Endothelial cell of umbilical vein (primary cell): ENCODE data around the gene TEC.

Source experiments
- EZH2 ChIP-seq: IDR thresholded peaks from 2 replicates; pipeline ENCODE4 v1.6.1; 2012; ENCODE audit warnings: borderline replicate concordance, low read depth, mild to moderate bottlenecking, moderate library complexity, low read length, inconsistent platforms; ENCODE audit not compliant: severe bottlenecking
- GATA2 ChIP-seq: IDR thresholded peaks from 2 replicates; pipeline ENCODE4 v1.7.0; 2011; ENCODE audit warnings: low read depth, mild to moderate bottlenecking, moderate library complexity, mixed read lengths, low read length; ENCODE audit not compliant: insufficient read length, insufficient read depth
- MYC ChIP-seq: IDR thresholded peaks from one replicate; pipeline ENCODE4 v1.6.1; 2011; ENCODE audit warnings: mild to moderate bottlenecking, low read depth, low read length
- POLR2A ChIP-seq: IDR thresholded peaks from 2 replicates; pipeline ENCODE4 v1.6.1; 2012; ENCODE audit warnings: low read depth, mild to moderate bottlenecking, control low read depth, low read length
- POLR2AphosphoS5 ChIP-seq: IDR thresholded peaks from 2 replicates; pipeline ENCODE4 v1.6.1; 2012; ENCODE audit warnings: low read depth, mild to moderate bottlenecking, control low read depth, low read length, moderate library complexity; ENCODE audit not compliant: insufficient read depth
- TF ChIP-seq, protein P1 (sequence below), 2 donors: IDR thresholded peaks; 1 replicate in 1 of 2; 2 replicates in 1 of 2; pipeline ENCODE4 v1.5.1; 2011; ENCODE audit warnings: low read length in 2 of 2, mild to moderate bottlenecking in 2 of 2, moderate library complexity in 2 of 2, control low read depth in 1 of 2, inconsistent platforms in 1 of 2, low read depth in 1 of 2; ENCODE audit not compliant: insufficient read depth in 1 of 2; ENCODE audit errors: extremely low read depth in 1 of 2
- TF ChIP-seq, protein P2 (sequence below): IDR thresholded peaks from 2 replicates; pipeline ENCODE4 v1.6.1; 2011; ENCODE audit not compliant: insufficient read depth, insufficient read length

DNA sequence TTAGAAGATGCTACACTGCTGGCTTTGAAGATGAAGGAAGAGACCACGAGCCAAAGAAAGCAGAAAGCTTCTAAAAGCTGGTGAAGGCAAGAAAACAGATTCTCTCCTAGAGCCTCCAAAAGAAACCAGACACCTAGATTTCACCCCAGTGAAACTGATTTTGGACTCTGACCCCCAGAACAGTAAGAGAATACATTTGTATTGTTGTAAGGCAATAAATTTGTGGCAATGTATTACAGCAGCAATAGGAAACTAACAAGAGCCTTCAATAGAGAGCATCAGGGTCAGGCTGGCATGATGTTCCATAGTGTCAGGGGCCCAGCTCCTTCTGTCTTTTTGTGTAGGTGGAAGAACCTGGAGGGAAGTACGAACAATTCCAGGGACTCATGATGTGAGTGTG lies 6.0 kb upstream of the TEC start:
- TF ChIP-seq, protein P1, sequence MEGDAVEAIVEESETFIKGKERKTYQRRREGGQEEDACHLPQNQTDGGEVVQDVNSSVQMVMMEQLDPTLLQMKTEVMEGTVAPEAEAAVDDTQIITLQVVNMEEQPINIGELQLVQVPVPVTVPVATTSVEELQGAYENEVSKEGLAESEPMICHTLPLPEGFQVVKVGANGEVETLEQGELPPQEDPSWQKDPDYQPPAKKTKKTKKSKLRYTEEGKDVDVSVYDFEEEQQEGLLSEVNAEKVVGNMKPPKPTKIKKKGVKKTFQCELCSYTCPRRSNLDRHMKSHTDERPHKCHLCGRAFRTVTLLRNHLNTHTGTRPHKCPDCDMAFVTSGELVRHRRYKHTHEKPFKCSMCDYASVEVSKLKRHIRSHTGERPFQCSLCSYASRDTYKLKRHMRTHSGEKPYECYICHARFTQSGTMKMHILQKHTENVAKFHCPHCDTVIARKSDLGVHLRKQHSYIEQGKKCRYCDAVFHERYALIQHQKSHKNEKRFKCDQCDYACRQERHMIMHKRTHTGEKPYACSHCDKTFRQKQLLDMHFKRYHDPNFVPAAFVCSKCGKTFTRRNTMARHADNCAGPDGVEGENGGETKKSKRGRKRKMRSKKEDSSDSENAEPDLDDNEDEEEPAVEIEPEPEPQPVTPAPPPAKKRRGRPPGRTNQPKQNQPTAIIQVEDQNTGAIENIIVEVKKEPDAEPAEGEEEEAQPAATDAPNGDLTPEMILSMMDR (IDR thresholded peaks at IDR 0.05; ENCODE audit: extremely low read depth in 1 of 2, insufficient read depth in 1 of 2, low read depth in 1 of 2, low read length in 2 of 2): no peak
- no peak for TF ChIP-seq POLR2AphosphoS5
- TF ChIP-seq POLR2A: no peak
- no peak for TF ChIP-seq MYC
- TF ChIP-seq EZH2: no peak
- TF ChIP-seq, protein P2, sequence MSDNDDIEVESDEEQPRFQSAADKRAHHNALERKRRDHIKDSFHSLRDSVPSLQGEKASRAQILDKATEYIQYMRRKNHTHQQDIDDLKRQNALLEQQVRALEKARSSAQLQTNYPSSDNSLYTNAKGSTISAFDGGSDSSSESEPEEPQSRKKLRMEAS: no peak
- TF ChIP-seq GATA2: no peak
